HG02840 (cell line): ENCODE results near the gene CDC6.

ENCODE experiments used
- ATAC-seq: cut with Tn5 transposase; IDR thresholded peaks from one replicate; pipeline ENCODE4 v1.9.1; 2021; ENCODE audit warnings: mild to moderate bottlenecking, moderate library complexity, moderate number of reproducible peaks; ENCODE audit not compliant: unreplicated experiment, low FRiP score

The CDC6 gene

GRCh38 chr17:40320756-40321523, 33.3 kb downstream of the CDC6 start:
- ATAC-seq, result no peak

DNA sequence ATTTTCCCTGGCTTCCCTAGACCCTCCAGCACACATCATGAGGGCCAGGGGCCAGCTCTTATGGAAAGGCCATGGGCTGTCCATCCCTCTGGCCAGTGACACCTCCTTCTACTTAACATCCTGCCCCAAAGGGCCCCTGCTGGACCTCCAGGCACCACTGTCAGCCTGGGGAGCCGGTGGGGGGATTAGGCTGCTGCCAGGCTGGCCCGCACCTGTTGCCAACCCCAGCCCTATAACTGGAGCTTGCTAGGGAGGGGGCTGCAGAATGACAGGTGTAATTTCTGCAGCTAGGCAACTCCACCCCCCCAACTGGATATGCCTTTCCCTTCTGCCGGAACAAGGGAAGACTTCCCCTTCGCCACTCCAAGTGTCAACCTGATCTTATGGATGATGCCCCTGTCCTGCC, 33.8 kb downstream of the CDC6 start:
- no peak for ATAC-seq

- ATAC-seq, result no peak
Observed at GRCh38 chr17:40321961-40322357, 34.3 kb downstream of the CDC6 start.

GRCh38 chr17:40322358-40323315, 35.0 kb downstream of the CDC6 start:
- ATAC-seq, result peak; percentile 38

DNA sequence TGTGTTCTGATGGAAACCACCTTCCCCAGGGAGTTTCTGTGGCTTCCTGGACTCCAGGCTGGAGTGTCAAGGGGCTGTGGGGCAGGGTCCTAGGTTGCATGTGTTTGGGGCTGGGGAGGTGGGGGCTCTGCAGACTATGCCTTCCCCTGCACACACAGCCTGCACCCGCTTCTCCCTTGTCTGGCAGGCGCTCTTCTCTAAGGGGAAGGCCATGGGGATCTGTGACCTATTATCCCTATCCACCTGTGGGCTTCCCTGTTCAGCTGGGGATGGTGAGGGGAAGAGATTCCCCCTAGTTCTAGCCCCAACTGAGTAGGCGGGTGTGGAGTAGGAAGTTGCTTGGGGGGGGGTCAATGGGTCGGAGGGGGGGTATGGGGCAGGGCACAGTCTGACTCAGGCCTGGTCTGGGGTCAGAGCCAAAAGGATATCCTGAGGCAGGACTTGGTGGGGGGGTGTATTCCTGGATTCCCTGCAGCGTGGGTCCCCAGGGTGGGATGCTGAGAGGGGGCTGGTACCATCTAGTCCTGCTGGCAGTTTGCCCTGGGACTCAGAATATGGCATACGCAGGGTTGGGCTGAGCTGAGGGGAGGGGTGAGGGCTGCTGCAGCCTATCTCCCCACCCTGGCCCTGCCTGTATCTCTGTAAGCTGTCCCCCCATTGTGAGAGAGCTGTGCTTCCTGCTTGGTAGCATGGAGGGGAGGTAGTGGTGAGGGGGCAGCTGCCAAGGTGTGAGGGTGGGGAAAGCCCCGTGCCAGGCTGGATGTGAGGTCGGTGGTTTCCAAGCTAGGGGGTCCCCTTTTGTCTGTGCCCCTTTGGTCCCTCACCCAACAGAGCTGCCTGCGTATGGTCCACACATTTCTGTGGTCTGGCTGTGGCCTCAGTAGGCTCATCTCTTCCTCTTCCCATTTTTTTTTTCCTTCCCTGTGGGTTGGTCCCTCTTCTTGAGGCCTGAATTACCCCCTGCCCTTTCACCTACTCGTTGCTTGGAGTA, 36.0 kb downstream of the CDC6 start:
- no peak for ATAC-seq

DNA sequence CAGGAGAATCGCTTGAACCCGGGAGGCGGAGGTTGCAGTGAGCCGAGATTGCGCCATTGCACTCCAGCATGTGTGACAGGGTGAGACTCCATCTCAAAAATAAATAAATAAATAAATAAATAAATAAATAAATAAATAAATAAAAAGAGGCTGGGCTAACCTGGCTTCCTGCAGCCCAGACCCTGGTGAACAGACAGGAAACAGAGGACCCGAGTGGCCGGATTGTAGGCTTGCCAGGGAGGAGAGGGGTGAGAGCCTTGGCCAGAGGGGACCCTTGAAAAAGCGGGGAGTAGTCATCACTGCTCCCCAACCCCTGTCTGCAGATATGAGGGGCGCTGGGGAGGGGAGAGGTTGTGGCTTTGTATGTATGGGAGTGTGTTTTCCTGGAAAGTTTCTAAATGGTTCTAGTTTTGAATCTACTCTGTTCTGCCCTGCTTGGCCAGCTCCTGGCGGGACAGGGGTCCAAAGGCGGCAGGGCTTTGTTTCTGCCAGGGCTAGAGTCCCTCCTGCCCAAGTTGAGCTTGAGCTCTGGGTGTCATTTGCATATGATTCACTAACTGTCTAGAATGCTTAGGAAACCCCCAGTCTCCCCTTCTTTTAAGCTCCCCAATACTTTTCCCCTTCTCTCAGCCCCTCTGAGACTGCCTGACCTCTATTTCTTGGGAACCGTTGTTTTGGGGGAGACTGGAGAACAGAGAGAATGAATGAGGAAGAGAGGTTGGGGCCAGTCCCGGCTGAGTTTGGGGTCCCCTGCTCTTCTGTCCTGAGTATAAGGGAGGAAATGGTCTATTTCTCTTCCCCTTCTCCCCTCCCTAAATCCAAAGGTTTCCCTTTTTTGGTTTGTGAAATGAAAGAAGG, 37.7 kb downstream of the CDC6 start:
- ATAC-seq, result no peak

DNA sequence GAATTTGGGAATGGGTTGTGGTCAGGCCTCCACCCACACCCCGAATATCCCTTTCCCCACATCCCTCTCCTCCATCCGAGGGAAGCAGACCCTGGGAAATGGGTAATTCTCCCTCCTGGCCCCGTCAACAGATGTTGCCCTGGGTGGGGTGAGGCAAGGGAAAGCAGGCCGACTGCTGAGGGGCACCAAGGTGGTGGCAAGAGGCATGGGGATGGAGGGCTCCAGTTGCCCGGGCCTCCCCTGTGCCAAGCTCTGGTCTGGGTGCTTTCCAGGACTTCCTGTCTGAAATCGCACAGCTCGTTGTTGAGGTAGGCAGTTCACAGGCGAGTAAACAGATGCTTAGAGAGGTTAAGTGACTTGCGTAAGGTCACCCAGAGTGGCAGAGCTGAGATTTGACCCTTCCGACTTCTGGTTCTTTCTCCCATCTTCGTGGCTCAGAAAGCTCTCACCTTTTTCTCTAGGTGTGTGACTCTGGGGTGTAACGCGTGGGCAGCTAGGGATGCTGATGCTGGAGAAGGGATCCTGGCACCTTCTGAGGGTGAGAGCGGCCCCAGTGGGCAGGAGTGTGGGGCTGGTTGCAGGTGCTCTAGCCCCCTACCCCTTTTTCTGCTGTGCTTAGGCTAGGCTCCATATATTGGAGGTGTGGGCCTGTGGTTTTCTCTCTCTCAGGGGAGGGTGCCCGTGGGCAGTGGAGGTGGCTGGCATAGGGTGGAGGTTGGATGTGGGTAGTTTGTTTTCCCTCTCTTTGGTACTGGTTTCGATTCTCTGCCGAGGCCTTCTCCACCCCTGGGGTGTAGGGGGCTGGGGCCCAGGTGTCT, 38.5 kb downstream of the CDC6 start:
- no peak for ATAC-seq

GRCh38 chr17:40326832-40327199, 39.1 kb downstream of the CDC6 start:
- no peak for ATAC-seq

GRCh38 chr17:40327244-40327729, 39.6 kb downstream of the CDC6 start:
- ATAC-seq, result no peak

- no peak for ATAC-seq
Observed at GRCh38 chr17:40327735-40328385, 40.2 kb downstream of the CDC6 start.

DNA sequence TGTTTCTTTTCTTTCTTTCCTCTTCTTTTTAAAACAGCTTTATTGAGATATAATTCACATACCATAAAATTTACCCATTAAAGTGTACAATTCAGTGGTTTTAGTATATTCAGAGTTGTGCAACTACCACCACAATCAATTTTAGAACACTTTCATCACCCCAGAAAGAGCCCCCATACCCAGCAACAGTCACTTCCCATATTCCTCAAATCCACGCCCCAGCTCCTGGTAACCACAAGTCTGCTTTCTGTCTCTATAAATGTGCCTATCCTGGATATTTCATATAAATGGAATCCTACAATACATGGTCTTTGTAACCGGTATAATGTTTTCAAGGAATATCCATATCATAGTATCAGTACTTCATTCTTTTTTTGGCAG, 40.7 kb downstream of the CDC6 start:
- no peak for ATAC-seq

DNA sequence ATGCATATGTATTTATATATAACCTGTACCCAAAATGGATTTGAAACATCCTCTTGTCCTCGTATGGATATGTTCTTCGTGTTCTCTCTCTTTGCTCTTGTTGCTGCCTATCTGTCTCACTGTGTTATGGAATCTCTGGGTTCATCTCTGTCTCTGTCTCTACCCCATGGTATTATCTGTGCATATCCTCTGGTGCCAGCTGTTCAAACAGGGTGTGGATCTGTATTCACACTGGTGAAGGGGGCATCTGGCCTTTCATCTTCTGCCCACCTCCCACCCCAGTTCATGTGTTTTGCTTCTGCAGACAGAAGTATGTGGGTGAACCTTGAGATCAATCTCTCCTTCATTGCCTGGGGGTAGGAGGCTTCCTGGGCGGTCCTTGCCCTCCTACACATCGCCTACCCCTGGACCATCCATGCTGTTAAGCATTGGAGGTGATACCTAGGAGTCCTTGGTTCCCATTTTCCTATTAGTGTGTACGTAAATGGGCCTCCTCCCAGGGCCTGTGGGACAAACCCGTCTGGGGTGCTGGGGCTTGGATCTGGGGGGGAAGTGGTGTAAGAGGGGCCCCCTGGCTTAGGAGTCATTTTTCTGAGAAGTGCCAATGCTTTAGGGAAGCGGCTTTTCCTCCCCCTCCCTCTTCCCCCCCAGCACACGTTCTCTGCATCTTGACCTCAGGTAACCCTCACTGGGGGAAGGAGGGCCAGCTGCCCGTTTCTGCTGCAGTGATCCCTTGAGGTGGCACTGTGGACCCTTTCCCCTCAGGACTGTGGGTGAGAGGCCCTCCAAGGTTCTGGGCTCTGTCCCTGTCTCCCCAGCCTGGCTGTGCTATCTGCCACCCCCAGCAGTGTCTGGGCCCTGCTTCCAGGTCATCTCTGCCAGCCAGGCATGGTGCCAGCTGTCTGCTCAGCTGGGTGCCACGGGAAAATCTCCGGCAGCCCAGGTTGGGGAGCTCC, 42.4 kb downstream of the CDC6 start:
- no peak for ATAC-seq

DNA sequence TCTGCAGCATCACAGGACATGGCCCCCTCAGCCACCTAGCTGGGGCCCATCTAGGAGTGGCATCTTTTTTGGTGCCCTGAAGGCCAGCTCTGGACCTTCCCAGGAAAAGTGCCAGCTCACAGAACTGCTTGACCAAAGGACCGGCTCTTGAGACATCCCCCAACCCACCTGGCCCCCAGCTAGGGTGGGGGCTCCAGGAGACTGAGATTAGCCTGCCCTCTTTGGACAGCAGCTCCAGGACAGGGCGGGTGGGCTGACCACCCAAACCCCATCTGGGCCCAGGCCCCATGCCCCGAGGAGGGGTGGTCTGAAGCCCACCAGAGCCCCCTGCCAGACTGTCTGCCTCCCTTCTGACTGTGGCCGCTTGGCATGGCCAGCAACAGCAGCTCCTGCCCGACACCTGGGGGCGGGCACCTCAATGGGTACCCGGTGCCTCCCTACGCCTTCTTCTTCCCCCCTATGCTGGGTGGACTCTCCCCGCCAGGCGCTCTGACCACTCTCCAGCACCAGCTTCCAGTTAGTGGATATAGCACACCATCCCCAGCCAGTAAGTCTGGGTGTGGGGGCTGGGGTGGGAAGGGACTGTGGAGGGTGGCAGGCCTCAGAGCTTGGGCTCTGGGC, 43.3 kb downstream of the CDC6 start:
- ATAC-seq, result no peak

GRCh38 chr17:40331743-40332641, 44.3 kb downstream of the CDC6 start:
- ATAC-seq, result no peak

GRCh38 chr17:40333781-40334448, 46.2 kb downstream of the CDC6 start:
- ATAC-seq, result no peak
